ENCODE results near the gene PLCD1. TPM values are rescaled to one million over a fixed set of nuclear protein-coding genes. Genes with fewer than 3 reads are reported as not detected.

Gene PLCD1
- total and polyA plus RNA-seq, 2 of the 13 experiments (the other 11 are each of a cell fraction or from before 2014, with no cell fraction given), result 10.1 to 12.4 TPM

DNA sequence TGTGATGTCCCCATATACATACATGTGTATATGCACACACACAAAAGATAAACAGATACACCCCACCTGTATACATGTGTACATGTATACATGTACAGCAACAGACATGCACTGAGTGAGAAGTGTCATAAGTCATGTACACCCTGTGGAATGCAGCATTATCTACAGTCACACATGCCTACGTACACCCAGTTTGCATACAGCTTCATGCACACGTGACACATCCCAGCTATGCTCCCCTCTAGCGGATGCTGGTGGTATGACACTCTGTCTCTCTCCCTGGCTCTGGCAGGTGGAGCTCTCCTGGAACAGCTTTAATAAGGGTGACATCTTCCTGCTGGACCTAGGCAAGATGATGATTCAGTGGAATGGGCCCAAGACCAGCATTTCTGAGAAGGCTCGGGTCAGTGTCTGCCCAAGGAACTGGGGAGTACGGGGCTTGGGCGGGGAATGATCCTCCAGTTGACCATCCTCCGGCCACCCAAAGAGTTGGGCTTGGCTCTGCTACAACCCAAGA is 32.6 kb downstream of the PLCD1 start (continued):
- TF ChIP-seq BHLHE40 (IDR thresholded peaks at IDR 0.05; ENCODE audit: low read length) (peak; percentile 94), ZNF557 (CRISPR knock-in tag; IDR thresholded peaks at IDR 0.05) (no peak), TEAD3 (CRISPR knock-in tag; optimal IDR thresholded peaks at IDR 0.05; ENCODE audit: borderline replicate concordance) (peak; percentile 90), SOX6 (IDR thresholded peaks at IDR 0.05) (no peak), SOX6 (CRISPR knock-in tag; IDR thresholded peaks at IDR 0.05) (peak; percentile 43), SKI (IDR thresholded peaks at IDR 0.05; ENCODE audit: partially characterized antibody) (no peak), THAP11 (CRISPR knock-in tag; IDR thresholded peaks at IDR 0.05) (peak; percentile 17; the same call in 1 of the 2 replicates), ZFP62 (CRISPR knock-in tag; IDR thresholded peaks at IDR 0.05) (no peak), REXO4 (CRISPR knock-in tag; IDR thresholded peaks at IDR 0.05; ENCODE audit: borderline replicate concordance) (no peak), RAD21 (CRISPR knock-in tag; IDR thresholded peaks at IDR 0.05) (peak; percentile 57), MATR3 (CRISPR knock-in tag; IDR thresholded peaks at IDR 0.05) (no peak), STAG1 (CRISPR knock-in tag; IDR thresholded peaks at IDR 0.05) (peak; percentile 75), SRF (IDR thresholded peaks at IDR 0.05; ENCODE audit: low read depth, low read length) (no peak), BCL6 (CRISPR knock-in tag; IDR thresholded peaks at IDR 0.05) (no peak), HHEX (CRISPR knock-in tag; IDR thresholded peaks at IDR 0.05) (no peak), POLR2A (IDR thresholded peaks at IDR 0.05; ENCODE audit: insufficient read depth in 1 of 2, low read depth in 2 of 2, low read length in 2 of 2) (no peak), SMYD3 (CRISPR knock-in tag; IDR thresholded peaks at IDR 0.05) (no peak), PTBP1 (IDR thresholded peaks at IDR 0.05; ENCODE audit: low read depth, low read length, poor library complexity, severe bottlenecking) (no peak), MYNN (CRISPR knock-in tag; IDR thresholded peaks at IDR 0.05; ENCODE audit: low read depth) (no peak), YEATS2 (CRISPR knock-in tag; IDR thresholded peaks at IDR 0.05; ENCODE audit: borderline replicate concordance) (no peak), MAX (IDR thresholded peaks at IDR 0.05) (peak; percentile 88), TFE3 (CRISPR knock-in tag; IDR thresholded peaks at IDR 0.05) (peak; percentile 95), SP1 (IDR thresholded peaks at IDR 0.05) (no peak), SP1 (CRISPR knock-in tag; IDR thresholded peaks at IDR 0.05) (no peak), MXI1 (IDR thresholded peaks at IDR 0.05; ENCODE audit: borderline replicate concordance, low read depth, low read length) (peak; percentile 80; the same call in 2 of the 3 replicates), MYC (CRISPR knock-in tag; IDR thresholded peaks at IDR 0.05; ENCODE audit: borderline replicate concordance) (peak; percentile 65; the same call in 1 of the 2 replicates)
- TF ChIP-seq, protein P1, sequence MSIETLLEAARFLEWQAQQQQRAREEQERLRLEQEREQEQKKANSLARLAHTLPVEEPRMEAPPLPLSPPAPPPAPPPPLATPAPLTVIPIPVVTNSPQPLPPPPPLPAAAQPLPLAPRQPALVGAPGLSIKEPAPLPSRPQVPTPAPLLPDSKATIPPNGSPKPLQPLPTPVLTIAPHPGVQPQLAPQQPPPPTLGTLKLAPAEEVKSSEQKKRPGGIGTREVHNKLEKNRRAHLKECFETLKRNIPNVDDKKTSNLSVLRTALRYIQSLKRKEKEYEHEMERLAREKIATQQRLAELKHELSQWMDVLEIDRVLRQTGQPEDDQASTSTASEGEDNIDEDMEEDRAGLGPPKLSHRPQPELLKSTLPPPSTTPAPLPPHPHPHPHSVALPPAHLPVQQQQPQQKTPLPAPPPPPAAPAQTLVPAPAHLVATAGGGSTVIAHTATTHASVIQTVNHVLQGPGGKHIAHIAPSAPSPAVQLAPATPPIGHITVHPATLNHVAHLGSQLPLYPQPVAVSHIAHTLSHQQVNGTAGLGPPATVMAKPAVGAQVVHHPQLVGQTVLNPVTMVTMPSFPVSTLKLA (IDR thresholded peaks at IDR 0.05), result peak; percentile 78
- TF ChIP-seq, protein P2, sequence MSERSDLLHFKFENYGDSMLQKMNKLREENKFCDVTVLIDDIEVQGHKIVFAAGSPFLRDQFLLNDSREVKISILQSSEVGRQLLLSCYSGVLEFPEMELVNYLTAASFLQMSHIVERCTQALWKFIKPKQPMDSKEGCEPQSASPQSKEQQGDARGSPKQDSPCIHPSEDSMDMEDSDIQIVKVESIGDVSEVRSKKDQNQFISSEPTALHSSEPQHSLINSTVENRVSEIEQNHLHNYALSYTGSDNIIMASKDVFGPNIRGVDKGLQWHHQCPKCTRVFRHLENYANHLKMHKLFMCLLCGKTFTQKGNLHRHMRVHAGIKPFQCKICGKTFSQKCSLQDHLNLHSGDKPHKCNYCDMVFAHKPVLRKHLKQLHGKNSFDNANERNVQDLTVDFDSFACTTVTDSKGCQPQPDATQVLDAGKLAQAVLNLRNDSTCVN (CRISPR knock-in tag; IDR thresholded peaks at IDR 0.05; ENCODE audit: borderline replicate concordance), result no peak
- TF ChIP-seq, protein P3, sequence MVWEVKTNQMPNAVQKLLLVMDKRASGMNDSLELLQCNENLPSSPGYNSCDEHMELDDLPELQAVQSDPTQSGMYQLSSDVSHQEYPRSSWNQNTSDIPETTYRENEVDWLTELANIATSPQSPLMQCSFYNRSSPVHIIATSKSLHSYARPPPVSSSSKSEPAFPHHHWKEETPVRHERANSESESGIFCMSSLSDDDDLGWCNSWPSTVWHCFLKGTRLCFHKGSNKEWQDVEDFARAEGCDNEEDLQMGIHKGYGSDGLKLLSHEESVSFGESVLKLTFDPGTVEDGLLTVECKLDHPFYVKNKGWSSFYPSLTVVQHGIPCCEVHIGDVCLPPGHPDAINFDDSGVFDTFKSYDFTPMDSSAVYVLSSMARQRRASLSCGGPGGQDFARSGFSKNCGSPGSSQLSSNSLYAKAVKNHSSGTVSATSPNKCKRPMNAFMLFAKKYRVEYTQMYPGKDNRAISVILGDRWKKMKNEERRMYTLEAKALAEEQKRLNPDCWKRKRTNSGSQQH (CRISPR knock-in tag; IDR thresholded peaks at IDR 0.05; ENCODE audit: low read depth), result no peak

Measured in HepG2 (cell line).